ENCODE data around the gene PODXL2. TPM values are rescaled to one million over a fixed set of nuclear protein-coding genes. Genes with fewer than 3 reads are reported as not detected.

PODXL2 gene
- total and polyA plus RNA-seq, 2 of the 8 experiments (the other 6 are each of a cell fraction or from before 2014, with no cell fraction given): 27.6 to 31.6 TPM

GRCh38 chr3:127698691-127699415 lies 69.9 kb downstream of the PODXL2 start:
- Histone ChIP-seq H4K8ac (ENCODE audit: extremely low read depth, insufficient read depth, low read length) (no peak overlapping the region), H3K56ac (replicated peaks; ENCODE audit: insufficient read length, low read depth, low read length) (no peak overlapping the region), H3K79me2 (ENCODE audit: control insufficient read depth in 1 of 2, insufficient read depth in 2 of 2, low read length in 2 of 2) (no peaks in the 10 kb centered on the region), H3K4me2 (ENCODE audit: insufficient read depth in 1 of 2, low read depth in 2 of 2, low read length in 2 of 2) (no peak overlapping the region), H3K14ac (ENCODE audit: insufficient read length) (no peak overlapping the region), H3K9me3 (ENCODE audit: insufficient read depth in 2 of 2, low read depth in 1 of 2, low read length in 1 of 2) (no peaks in the 10 kb centered on the region), H3K18ac (ENCODE audit: extremely low read depth, low read length) (no peak overlapping the region; the same call in 1 of the 2 replicates), H3K23me2 (ENCODE audit: low read depth, low read length) (no peaks in the 10 kb centered on the region), H3K36me3 (ENCODE audit: control insufficient read depth in 2 of 4, insufficient read depth in 4 of 4, low read length in 3 of 4) (no peaks in the 10 kb centered on the region), H3K9ac (replicated peaks in 1 of 4; ENCODE audit: extremely low read depth in 1 of 4, low read depth in 3 of 4, low read length in 3 of 4) (no peak overlapping the region), H4K5ac (ENCODE audit: insufficient read length, low read depth, low read length) (no peak overlapping the region), H2AK5ac (ENCODE audit: low read depth, low read length) (no peak overlapping the region), H3K79me1 (ENCODE audit: low read depth, low read length) (no peaks in the 10 kb centered on the region; the same call in 1 of the 2 replicates), H3K4me1 (replicated peaks in 1 of 4; ENCODE audit: control insufficient read depth in 3 of 4, insufficient read depth in 4 of 4, low read length in 3 of 4) (peaks cover 0 to 3% (median under 1%) of the 10 kb centered on the region in 4 experiments; a peak in 2 of 7 replicates), H4K91ac (replicated peaks; ENCODE audit: insufficient read length, low read length) (no peak overlapping the region), H3K23ac (ENCODE audit: insufficient read length) (no peak overlapping the region), H2BK5ac (ENCODE audit: low read depth, low read length) (no peak overlapping the region), H3K27me3 (replicated peaks in 1 of 4; ENCODE audit: control insufficient read depth in 3 of 4, extremely low read depth in 1 of 4, insufficient read depth in 3 of 4, low read length in 3 of 4) (no peaks in the 10 kb centered on the region), H2BK20ac (ENCODE audit: low read length) (no peak overlapping the region), H3K27ac (ENCODE audit: low read depth, low read length) (no peak overlapping the region), H2BK120ac (replicated peaks; ENCODE audit: low read depth, low read length) (no peak overlapping the region), H3K4ac (replicated peaks; ENCODE audit: insufficient read length, low read depth, low read length) (no peak overlapping the region), H2AFZ (ENCODE audit: low read length) (no peak overlapping the region), H3K4me3 (ENCODE audit: extremely low read depth in 1 of 4, insufficient read depth in 2 of 4, low read depth in 3 of 4, low read length in 4 of 4) (no peak overlapping the region), H2BK12ac (ENCODE audit: low read depth, low read length) (no peak overlapping the region), H4K20me1 (replicated peaks in 1 of 2; ENCODE audit: control insufficient read depth in 1 of 2, insufficient read depth in 2 of 2, low read length in 2 of 2) (no peaks in the 10 kb centered on the region), H2BK15ac (ENCODE audit: low read length) (no peak overlapping the region)
- POLR2A ChIA-PET (ENCODE audit: partially characterized antibody): no interaction called here
- FAIRE-seq (no peak), DNase-seq (ENCODE audit: low read depth in 1 of 2, low spot score in 2 of 2) (no peak)
- TF ChIP-seq TAF7 (optimal IDR thresholded peaks at IDR 0.05; ENCODE audit: borderline replicate concordance, low read depth, low read length) (no peak), RXRA (IDR thresholded peaks at IDR 0.05; ENCODE audit: insufficient read depth, low read depth, low read length) (no peak), EGR1 (IDR thresholded peaks at IDR 0.05; ENCODE audit: borderline replicate concordance, low read depth, low read length) (no peak), BACH1 (IDR thresholded peaks at IDR 0.05; ENCODE audit: low read length) (no peak), EZH2 (IDR thresholded peaks at IDR 0.05; ENCODE audit: low read depth, low read length, severe bottlenecking) (no peak), SIN3A (conservative IDR thresholded peaks at IDR 0.05 in 1 of 2, IDR thresholded peaks at IDR 0.05 in 1 of 2; ENCODE audit: low read depth in 1 of 2, low read length in 2 of 2) (no peak), CBX8 (IDR thresholded peaks at IDR 0.05; ENCODE audit: borderline replicate concordance, low read depth, low read length) (no peak), CEBPB (IDR thresholded peaks at IDR 0.05; ENCODE audit: low read depth, low read length) (no peak)
- CTCF ChIA-PET (ENCODE audit: partially characterized antibody): interaction anchor here (0.6 to 12.8 kb wide), 12 partner anchors 9 to 599 kb away, joined by 3 to 105 read pairs (median 6); no protein-coding TSS in a partner anchor
- 94% methylated on average over 6 of the region's 6 CpGs; no CpG with 5 or more reads in 1 of the 2 experiments for WGBS, 2 experiments (ENCODE audit: extremely low coverage in 1 of 2, insufficient coverage in 1 of 2, insufficient read length in 1 of 2, insufficient replicate concordance in 2 of 2, low coverage in 1 of 2, low lambda C conversion rate in 2 of 2, missing lambda C conversion rate in 1 of 2)

Measured in H1 (cell line).